Panc1 (cell line): ENCODE results near the gene MCTP1. TPM values are rescaled to one million over a fixed set of nuclear protein-coding genes. Genes with fewer than 3 reads are reported as not detected.

Source experiments
- ATAC-seq: fragments of 200-7000 bp; cut with Tn5 transposase; 2 replicates; pipeline ENCODE4 v1.9.1; 2020; ENCODE audit warnings: mild to moderate bottlenecking, moderate library complexity
- BruUV-seq: library from RNA; stranded (reverse); fragments of 400-500 nt; replicated peaks from 2 replicates; lab custom pipeline; 2021; lab: Mats Ljungman, UMichigan
- CTCF ChIA-PET: fragments of 300-600 bp; sonication (Branson Sonifier 250); formaldehyde crosslinking; loops from one replicate; lab custom pipeline; 2022; ENCODE audit warnings: antibody characterized with exemption; lab: Charles Lee
- POLR2A ChIA-PET: fragments of 300-600 bp; sonication (Branson Sonifier 250); formaldehyde crosslinking; loops from one replicate; lab custom pipeline; 2022; ENCODE audit warnings: antibody characterized with exemption; lab: Charles Lee
- DNase-seq: peaks from one replicate; pipeline ENCODE4 v3.0.0-alpha.2; 2010; ENCODE audit warnings: low read depth, low spot score
- H3K27ac ChIP-seq: 2 replicates; pipeline ENCODE4 v1.5.1; 2011; ENCODE audit warnings: mild to moderate bottlenecking, low read length, inconsistent platforms
- H3K27me3 ChIP-seq: fragments of 200-500 bp; sonication (Bioruptor generic); 2 replicates; pipeline ENCODE4 v1.6.0; 2014; ENCODE audit warnings: low read length, inconsistent platforms; ENCODE audit not compliant: control insufficient read depth, insufficient read depth
- H3K36me3 ChIP-seq: fragments of 200-500 bp; sonication (Bioruptor generic); 2 replicates; pipeline ENCODE4 v1.5.1; 2014; ENCODE audit warnings: inconsistent platforms, mild to moderate bottlenecking, low read length, moderate library complexity; ENCODE audit not compliant: control insufficient read depth, insufficient read depth
- H3K4me1 ChIP-seq: 2 replicates; pipeline ENCODE4 v1.5.1; 2011; ENCODE audit warnings: inconsistent platforms, mild to moderate bottlenecking, low read length, moderate library complexity; ENCODE audit not compliant: control insufficient read depth, insufficient read depth
- H3K4me3 ChIP-seq, 2 experiments: 2 replicates each; pipeline ENCODE4 v1.5.1; 2011 to 2012; ENCODE audit warnings: low read depth in 2 of 2, low read length in 2 of 2, mild to moderate bottlenecking in 2 of 2, inconsistent platforms in 1 of 2, moderate library complexity in 1 of 2
- H3K9me3 ChIP-seq: fragments of 200-500 bp; sonication (Bioruptor generic); 2 replicates; pipeline ENCODE4 v1.5.1; 2014; ENCODE audit warnings: low read depth, mild to moderate bottlenecking, inconsistent platforms, low read length, moderate library complexity; ENCODE audit not compliant: control insufficient read depth, insufficient read depth
- POLR2AphosphoS5 ChIP-seq: IDR thresholded peaks from 2 replicates; pipeline ENCODE4 v1.6.1; 2012; ENCODE audit warnings: mild to moderate bottlenecking, low read depth, low read length, moderate library complexity
- REST ChIP-seq, 2 experiments: IDR thresholded peaks; 2 replicates each; pipeline ENCODE4 v1.6.1; 2011 to 2012; ENCODE audit warnings: low read depth in 2 of 2, control low read depth in 1 of 2, low read length in 1 of 2, mild to moderate bottlenecking in 1 of 2, moderate library complexity in 1 of 2; ENCODE audit not compliant: insufficient read depth in 1 of 2
- SIN3A ChIP-seq: IDR thresholded peaks from 2 replicates; pipeline ENCODE4 v1.6.1; 2012; ENCODE audit warnings: low read depth, mild to moderate bottlenecking, low read length, moderate library complexity, borderline replicate concordance; ENCODE audit not compliant: insufficient read depth
- TCF7L2 ChIP-seq: IDR thresholded peaks from 2 replicates; pipeline ENCODE4 v1.6.1; 2011; ENCODE audit warnings: mild to moderate bottlenecking, low read depth, low read length, inconsistent platforms
- in situ Hi-C: cut with HindIII; loops from 2 replicates; pipeline ENCODE4 v1.10.0; 2016; ENCODE audit warnings: low sequenced_read_pairs, low pct_unique_long_range_greater_than_20kb
- intact Hi-C: fragments of 100-400 bp; cut with micrococcal nuclease; formaldehyde crosslinking; loops from one replicate; pipeline ENCODE4 v1.10.0; 2022; ENCODE audit not compliant: unreplicated experiment
- total RNA-seq: library from RNA; stranded (reverse); gene quantifications from one replicate; pipeline ENCODE4 v1.2.1, GENCODE V29; 2021; ENCODE audit not compliant: unreplicated experiment
- TF ChIP-seq, protein P1 (sequence below): fragments of 450-650 bp; IDR thresholded peaks from 2 replicates; pipeline ENCODE4 v1.5.1; 2017; ENCODE audit warnings: mild to moderate bottlenecking

The MCTP1 gene
- total RNA-seq, 1 experiment from 2014 or later = 39.8 TPM

DNA sequence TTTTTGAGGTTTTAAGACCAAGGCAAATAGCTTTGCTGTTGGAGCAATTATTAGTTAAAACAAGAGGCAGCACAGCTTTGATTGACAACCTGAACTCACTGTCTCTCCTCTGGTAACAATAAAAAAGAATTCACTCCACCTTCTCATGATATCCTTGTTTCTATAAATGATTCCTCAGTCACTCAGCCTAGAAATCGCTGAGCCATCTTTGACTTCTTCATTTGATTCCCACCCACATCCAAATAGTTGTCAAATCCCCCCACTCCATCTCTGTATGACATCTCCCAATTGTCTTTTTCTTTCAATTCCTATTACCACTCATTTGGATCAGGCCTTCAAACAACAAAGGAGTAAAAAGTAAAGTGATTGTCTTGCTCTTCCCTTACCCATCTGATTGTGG, 266.4 kb downstream of the MCTP1 start:
- ATAC-seq (no peak), DNase-seq (no peak)
- in situ Hi-C loops = no loop called here
- peaks cover 3% of the 10 kb centered on the region for H3K4me1 ChIP-seq
- H3K9me3 ChIP-seq = no peaks in the 10 kb centered on the region
- no peak for TF ChIP-seq POLR2AphosphoS5
- TF ChIP-seq SIN3A = no peak
- TF ChIP-seq, protein P1, sequence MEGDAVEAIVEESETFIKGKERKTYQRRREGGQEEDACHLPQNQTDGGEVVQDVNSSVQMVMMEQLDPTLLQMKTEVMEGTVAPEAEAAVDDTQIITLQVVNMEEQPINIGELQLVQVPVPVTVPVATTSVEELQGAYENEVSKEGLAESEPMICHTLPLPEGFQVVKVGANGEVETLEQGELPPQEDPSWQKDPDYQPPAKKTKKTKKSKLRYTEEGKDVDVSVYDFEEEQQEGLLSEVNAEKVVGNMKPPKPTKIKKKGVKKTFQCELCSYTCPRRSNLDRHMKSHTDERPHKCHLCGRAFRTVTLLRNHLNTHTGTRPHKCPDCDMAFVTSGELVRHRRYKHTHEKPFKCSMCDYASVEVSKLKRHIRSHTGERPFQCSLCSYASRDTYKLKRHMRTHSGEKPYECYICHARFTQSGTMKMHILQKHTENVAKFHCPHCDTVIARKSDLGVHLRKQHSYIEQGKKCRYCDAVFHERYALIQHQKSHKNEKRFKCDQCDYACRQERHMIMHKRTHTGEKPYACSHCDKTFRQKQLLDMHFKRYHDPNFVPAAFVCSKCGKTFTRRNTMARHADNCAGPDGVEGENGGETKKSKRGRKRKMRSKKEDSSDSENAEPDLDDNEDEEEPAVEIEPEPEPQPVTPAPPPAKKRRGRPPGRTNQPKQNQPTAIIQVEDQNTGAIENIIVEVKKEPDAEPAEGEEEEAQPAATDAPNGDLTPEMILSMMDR = no peak
- TF ChIP-seq REST (IDR thresholded peaks at IDR 0.05; ENCODE audit: insufficient read depth in 1 of 2, low read depth in 2 of 2, low read length in 1 of 2) = no peak
- no peak for TF ChIP-seq TCF7L2
- ChIA-PET CTCF (no interaction called here), POLR2A (no interaction called here)
- BruUV-seq = no TSS peak
- intact Hi-C loops = no loop called here
- H3K27me3 ChIP-seq = no peaks in the 10 kb centered on the region
- H3K36me3 ChIP-seq = no peaks in the 10 kb centered on the region; the same call in 1 of the 2 replicates
- H3K27ac ChIP-seq = no peak overlapping the region
- no peak overlapping the region for H3K4me3 ChIP-seq

DNA sequence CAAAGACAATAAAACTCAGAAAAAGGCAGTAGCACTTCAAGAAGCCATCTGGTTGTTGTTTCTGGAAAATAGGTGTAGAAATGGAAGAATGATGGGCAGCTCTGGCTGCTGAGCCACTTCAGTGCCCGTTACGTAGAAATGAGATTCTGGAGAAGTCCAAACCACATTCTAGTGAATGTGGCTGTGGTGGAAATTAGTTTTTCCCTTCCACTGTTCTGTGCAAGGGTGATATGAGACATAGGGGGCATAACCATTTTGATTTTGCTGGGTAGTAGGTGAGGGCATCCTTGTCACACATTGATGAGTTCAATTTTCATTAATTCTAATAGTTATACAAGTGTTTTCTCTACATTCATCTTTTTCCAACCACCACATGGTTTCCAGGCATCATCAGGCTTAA, 275.1 kb downstream of the MCTP1 start:
- no peaks in the 10 kb centered on the region for H3K36me3 ChIP-seq
- ATAC-seq = no peak
- no peak overlapping the region for H3K4me3 ChIP-seq
- DNase-seq = no peak
- no peaks in the 10 kb centered on the region for H3K4me1 ChIP-seq
- intact Hi-C loops (no loop called here), in situ Hi-C loops (no loop called here)
- ChIA-PET CTCF (no interaction called here), POLR2A (no interaction called here)
- no peaks in the 10 kb centered on the region for H3K27me3 ChIP-seq
- BruUV-seq = no TSS peak
- no peak overlapping the region for H3K27ac ChIP-seq
- no peaks in the 10 kb centered on the region for H3K9me3 ChIP-seq
- TF ChIP-seq, protein P1 = no peak
- TF ChIP-seq POLR2AphosphoS5 (no peak), TCF7L2 (no peak), REST (IDR thresholded peaks at IDR 0.05; ENCODE audit: insufficient read depth in 1 of 2, low read depth in 2 of 2, low read length in 1 of 2) (no peak), SIN3A (no peak)
